Activated T-helper 1 cell treated with anti-CD3 and anti-CD28 coated beads, Interleukin-12 subunit alpha, Interleukin-12 subunit beta, Interleukin-2, Interleukin-4 antibody, amounts not matched to agents 30 ng/mL and 10 ng/mL and 1 ng/mL, durations not matched to agents 14 hours and 24 hours and 36 hours (primary cell): ENCODE measurements around the gene NRF1. TPM values are rescaled to one million over a fixed set of nuclear protein-coding genes. Genes with fewer than 3 reads are reported as not detected.
"Not testable (repeated sequence)": the region's sequence is repeated elsewhere in the genome, so short reads cannot be mapped to it uniquely, and the experiment has no call there.

Experiments
- DNase-seq: peaks from one replicate; pipeline ENCODE4 v3.0.0; 2021; ENCODE audit warnings: low spot score
- H3K27ac Mint-ChIP-seq: one replicate; pipeline ENCODE4 v1.8.0; 2021; ENCODE audit warnings: mild to moderate bottlenecking, mixed read lengths
- H3K27me3 Mint-ChIP-seq: one replicate; pipeline ENCODE4 v1.8.0; 2022; ENCODE audit warnings: mild to moderate bottlenecking, moderate library complexity, mixed read lengths; ENCODE audit not compliant: insufficient read depth
- H3K36me3 Mint-ChIP-seq: one replicate; pipeline ENCODE4 v1.8.0; 2021; ENCODE audit warnings: low read depth, mixed read lengths
- H3K4me1 Mint-ChIP-seq: one replicate; pipeline ENCODE4 v1.8.0; 2021; ENCODE audit warnings: low read depth, mixed read lengths
- H3K4me3 Mint-ChIP-seq: one replicate; pipeline ENCODE4 v1.8.0; 2021; ENCODE audit warnings: mild to moderate bottlenecking, moderate library complexity, mixed read lengths
- H3K9me3 Mint-ChIP-seq: one replicate; pipeline ENCODE4 v1.8.0; 2021; ENCODE audit warnings: mixed read lengths
- intact Hi-C: fragments of 100-400 bp; cut with micrococcal nuclease; formaldehyde crosslinking; loops from one replicate; pipeline ENCODE4 v1.15.1; 2024
- total RNA-seq: library from RNA; stranded (reverse); gene quantifications from 2 replicates; pipeline ENCODE4 v1.2.3, GENCODE V29; 2022

NRF1 gene
- total RNA-seq, 1 donor from 2014 or later = 25.9 TPM

GRCh38 chr7:129591868-129592267, 19.7 kb upstream of the NRF1 start:
- peaks cover 11% of the 10 kb centered on the region for H3K9me3 Mint-ChIP-seq
- peaks cover 4% of the 10 kb centered on the region for H3K4me1 Mint-ChIP-seq
- intact Hi-C loops = no loop called here
- H3K27ac Mint-ChIP-seq = no peak overlapping the region
- no peak for DNase-seq
- H3K36me3 Mint-ChIP-seq = no peaks in the 10 kb centered on the region
- H3K4me3 Mint-ChIP-seq = no peak overlapping the region
- H3K27me3 Mint-ChIP-seq = peaks cover 3% of the 10 kb centered on the region

- H3K27me3 Mint-ChIP-seq, DNase-seq, H3K36me3 Mint-ChIP-seq, H3K9me3 Mint-ChIP-seq, intact Hi-C loops, H3K4me3 Mint-ChIP-seq, H3K4me1 Mint-ChIP-seq, H3K27ac Mint-ChIP-seq: not testable (repeated sequence)
Observed at GRCh38 chr7:129596386-129596785, 15.1 kb upstream of the NRF1 start.

DNA sequence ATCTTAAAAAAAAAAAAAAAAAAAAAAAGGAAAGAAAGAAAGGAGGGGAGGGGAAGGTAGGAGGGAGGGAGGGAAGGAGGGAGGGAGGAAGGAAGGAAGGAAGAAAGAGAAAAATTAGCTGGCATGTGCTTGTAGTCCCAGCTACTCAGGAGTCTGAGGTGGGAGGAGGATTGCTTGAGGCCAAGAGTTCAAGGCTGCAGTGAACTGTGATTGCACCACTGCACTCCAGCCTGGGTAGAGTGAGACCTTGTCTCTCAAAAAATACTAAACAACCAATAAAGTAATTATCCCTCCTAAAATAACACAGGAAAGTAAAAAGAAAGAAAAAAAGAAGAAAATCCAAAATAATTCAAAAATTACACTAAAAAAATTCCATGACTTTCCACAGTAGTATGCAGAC, 13.8 kb upstream of the NRF1 start:
- intact Hi-C loops = no loop called here
- Mint-ChIP-seq H3K4me3 (no peak overlapping the region), H3K9me3 (no peaks in the 10 kb centered on the region), H3K4me1 (no peaks in the 10 kb centered on the region), H3K27ac (no peak overlapping the region), H3K36me3 (no peaks in the 10 kb centered on the region), H3K27me3 (no peaks in the 10 kb centered on the region)
- no peak for DNase-seq

DNA sequence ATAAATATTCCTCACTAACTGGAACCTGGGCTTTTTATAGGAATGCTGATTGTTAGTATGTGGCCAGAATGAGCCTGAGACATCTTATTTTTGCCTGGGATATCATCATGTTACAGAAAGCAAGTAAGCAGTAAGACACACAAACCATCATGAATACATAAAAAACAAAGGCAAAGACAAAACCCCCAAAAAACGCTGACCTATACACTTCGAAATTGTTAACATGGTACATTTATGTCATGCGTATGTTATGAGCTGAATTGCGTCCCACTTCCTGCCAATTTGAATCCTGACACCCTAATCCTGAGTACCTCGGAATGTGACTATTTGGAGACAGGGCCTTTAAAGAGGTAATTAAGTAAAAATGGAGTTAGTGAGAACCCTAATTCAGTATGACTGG, 12.3 kb upstream of the NRF1 start:
- DNase-seq = no peak
- H3K36me3 Mint-ChIP-seq = no peaks in the 10 kb centered on the region
- no peaks in the 10 kb centered on the region for H3K9me3 Mint-ChIP-seq
- intact Hi-C loops = no loop called here
- no peaks in the 10 kb centered on the region for H3K4me1 Mint-ChIP-seq
- no peaks in the 10 kb centered on the region for H3K27me3 Mint-ChIP-seq
- H3K27ac Mint-ChIP-seq = no peak overlapping the region
- no peak overlapping the region for H3K4me3 Mint-ChIP-seq

DNA sequence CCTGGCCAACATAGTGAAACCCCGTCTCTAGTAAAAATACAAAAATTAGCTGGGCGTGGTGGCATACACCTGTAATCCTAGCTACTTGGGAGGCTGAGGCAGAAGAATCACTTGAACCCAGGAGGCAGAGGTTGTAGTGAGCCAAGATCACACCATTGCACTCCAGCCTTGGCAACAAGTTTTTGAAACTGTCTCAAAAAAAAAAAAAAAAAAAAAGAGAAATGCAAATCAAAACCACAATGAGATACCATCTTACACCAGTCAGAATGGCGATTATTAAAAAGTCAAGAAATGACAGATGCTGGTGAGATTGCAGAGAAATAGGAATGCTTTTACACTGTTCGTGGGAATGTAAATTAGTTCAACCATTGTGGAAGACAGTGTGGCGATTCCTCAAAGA, 7.9 kb upstream of the NRF1 start:
- peaks cover 16% of the 10 kb centered on the region for H3K4me1 Mint-ChIP-seq
- H3K4me3 Mint-ChIP-seq, H3K27me3 Mint-ChIP-seq, H3K27ac Mint-ChIP-seq, DNase-seq, intact Hi-C loops, H3K9me3 Mint-ChIP-seq: not testable (repeated sequence)
- peaks cover 20% of the 10 kb centered on the region for H3K36me3 Mint-ChIP-seq

DNA sequence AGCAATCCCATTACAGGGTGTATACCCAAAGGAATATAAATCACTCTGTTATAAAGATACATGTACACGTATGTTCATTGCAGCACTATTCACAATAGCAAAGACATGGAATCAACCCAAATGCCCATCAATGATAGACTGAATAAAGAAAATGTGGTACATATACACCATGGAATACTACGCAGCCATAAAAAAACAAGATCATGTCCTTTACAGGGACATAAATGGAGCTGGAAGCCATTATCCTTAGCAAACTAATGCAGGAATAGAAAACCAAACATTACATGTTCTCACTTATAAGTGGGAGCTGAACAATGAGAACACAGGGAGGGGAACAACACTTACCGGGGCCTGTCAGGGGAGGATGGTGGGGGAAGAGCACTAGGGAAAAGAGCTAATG, 7.5 kb upstream of the NRF1 start:
- H3K27me3 Mint-ChIP-seq, intact Hi-C loops, DNase-seq, H3K27ac Mint-ChIP-seq, H3K4me3 Mint-ChIP-seq, H3K9me3 Mint-ChIP-seq: not testable (repeated sequence)
- Mint-ChIP-seq H3K36me3 (peaks cover 22% of the 10 kb centered on the region), H3K4me1 (peaks cover 19% of the 10 kb centered on the region)

GRCh38 chr7:129604713-129605437, 6.6 kb upstream of the NRF1 start:
- intact Hi-C loops = no loop called here
- DNase-seq = no peak
- Mint-ChIP-seq H3K9me3 (no peaks in the 10 kb centered on the region), H3K36me3 (peaks cover 30% of the 10 kb centered on the region), H3K4me3 (no peak overlapping the region), H3K27me3 (no peaks in the 10 kb centered on the region), H3K27ac (no peak overlapping the region), H3K4me1 (peaks cover 28% of the 10 kb centered on the region)

- no peak for DNase-seq
- H3K4me1 Mint-ChIP-seq = peaks cover 31% of the 10 kb centered on the region
- intact Hi-C loops = no loop called here
- H3K36me3 Mint-ChIP-seq = peaks cover 32% of the 10 kb centered on the region
- H3K4me3 Mint-ChIP-seq = no peak overlapping the region
- no peaks in the 10 kb centered on the region for H3K9me3 Mint-ChIP-seq
- no peaks in the 10 kb centered on the region for H3K27me3 Mint-ChIP-seq
- no peak overlapping the region for H3K27ac Mint-ChIP-seq
Observed at GRCh38 chr7:129605960-129606614, 5.4 kb upstream of the NRF1 start.

GRCh38 chr7:129606803-129607202, 4.7 kb upstream of the NRF1 start:
- Mint-ChIP-seq H3K4me3 (peak overlapping the region; percentile 12), H3K27me3 (no peaks in the 10 kb centered on the region), H3K27ac (peak overlapping the region; percentile 32), H3K36me3 (peaks cover 34% of the 10 kb centered on the region), H3K9me3 (no peaks in the 10 kb centered on the region), H3K4me1 (peaks cover 31% of the 10 kb centered on the region)
- intact Hi-C loops = no loop called here
- no peak for DNase-seq

DNA sequence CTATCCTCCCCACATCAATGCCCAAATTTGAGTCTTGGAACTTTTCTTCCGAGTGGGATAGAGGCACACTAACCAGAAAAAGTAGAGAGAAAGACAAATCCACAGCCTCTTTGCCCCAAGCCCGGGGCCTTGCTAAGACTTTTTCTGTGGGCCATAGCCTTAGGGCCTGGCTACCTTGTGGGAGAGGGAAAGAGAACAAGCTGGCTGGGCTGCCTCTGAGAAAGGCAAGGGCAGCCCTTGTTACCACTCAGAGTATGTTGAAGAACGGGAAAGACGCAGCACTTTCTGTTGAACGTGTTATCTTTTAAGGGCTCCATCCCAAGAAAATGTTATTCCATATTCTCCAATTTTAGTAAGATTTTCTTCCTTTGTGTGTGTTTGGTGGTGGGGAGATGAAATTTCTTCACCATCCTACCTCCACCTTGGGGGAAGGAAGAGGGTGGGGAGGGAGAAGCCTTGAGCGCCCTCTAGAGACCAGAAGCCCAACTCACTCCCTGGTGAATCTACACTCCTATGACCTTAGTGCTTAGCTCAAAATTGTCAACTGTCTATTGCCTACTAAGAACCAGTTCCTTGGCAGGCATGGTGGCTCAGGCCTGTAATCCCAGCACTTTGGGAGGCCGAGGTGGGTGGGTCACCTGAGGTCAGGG, 3.9 kb upstream of the NRF1 start:
- Mint-ChIP-seq H3K27me3 (no peaks in the 10 kb centered on the region), H3K4me1 (peaks cover 32% of the 10 kb centered on the region), H3K9me3 (no peaks in the 10 kb centered on the region), H3K36me3 (peaks cover 34% of the 10 kb centered on the region), H3K4me3 (no peak overlapping the region), H3K27ac (no peak overlapping the region)
- intact Hi-C loops = no loop called here
- DNase-seq = peak; percentile 24

DNA sequence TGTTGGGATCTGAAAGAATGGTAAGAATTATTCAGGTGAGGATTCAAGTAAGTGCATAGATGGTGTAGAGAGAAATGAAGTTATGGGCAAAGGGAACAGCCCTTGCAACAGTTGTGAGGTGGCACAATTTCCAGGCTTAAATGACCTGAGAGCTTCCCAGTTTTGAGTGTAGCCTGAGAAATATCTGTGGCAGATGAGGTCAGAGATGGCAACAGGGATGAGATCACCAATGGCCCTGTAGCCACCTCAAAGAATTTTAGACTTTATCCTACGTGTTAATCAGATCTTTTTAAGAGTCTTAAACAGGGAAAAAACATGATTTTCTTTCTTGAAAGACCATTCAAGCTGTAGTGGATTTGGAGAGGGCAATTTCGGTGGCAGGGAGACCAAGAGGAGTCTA, 1.9 kb upstream of the NRF1 start:
- intact Hi-C loops = loop anchor here (2.0 to 5.0 kb wide), 6 partner anchors 115 to 1718 kb away; partner anchors contain the start of gene MKLN1
- no peaks in the 10 kb centered on the region for H3K27me3 Mint-ChIP-seq
- DNase-seq = no peak

DNA sequence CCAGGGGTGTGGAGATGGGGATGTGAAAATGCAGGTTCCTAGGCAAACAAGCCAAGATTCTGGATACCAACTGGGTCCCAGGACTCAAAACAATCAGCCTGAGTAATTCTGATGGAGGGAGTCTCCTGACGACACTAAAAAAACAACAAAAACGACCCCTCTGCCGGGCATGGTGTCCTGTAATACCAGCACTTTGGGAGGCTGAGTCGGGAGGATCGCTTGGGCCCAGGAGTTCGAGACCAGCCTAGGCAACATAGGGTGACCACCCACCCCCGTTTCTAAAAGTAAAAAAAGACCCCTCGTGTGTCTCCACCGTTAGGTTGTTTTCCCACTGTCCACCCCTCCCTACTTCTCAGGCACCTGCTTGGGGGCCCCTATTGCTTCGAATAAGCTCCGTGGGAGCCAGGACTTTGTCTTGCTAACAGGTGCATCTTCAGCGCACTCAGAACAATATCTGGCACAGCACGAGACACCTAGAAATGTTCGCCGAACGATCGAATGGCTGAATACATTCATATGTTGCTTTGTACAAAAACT, 743 bp upstream of the NRF1 start:
- Mint-ChIP-seq H3K4me1 (peaks cover 49% of the 10 kb centered on the region), H3K27me3 (no peaks in the 10 kb centered on the region), H3K27ac (peak overlapping the region; percentile 99), H3K36me3 (peaks cover 34% of the 10 kb centered on the region), H3K9me3 (no peaks in the 10 kb centered on the region), H3K4me3 (peak overlapping the region; percentile 98)
- no peak for DNase-seq
- intact Hi-C loops = loop anchor here (1.0 to 5.0 kb wide), 11 partner anchors 79 to 1717 kb away; partner anchors contain the start of genes MKLN1, SMKR1 and TNPO3

More for the DNA sequence above, 1.9 kb upstream of the NRF1 start:
- H3K27ac Mint-ChIP-seq = peak overlapping the region; percentile 99
- H3K4me1 Mint-ChIP-seq = peaks cover 43% of the 10 kb centered on the region
- peak overlapping the region; percentile 98 for H3K4me3 Mint-ChIP-seq
- H3K9me3 Mint-ChIP-seq = no peaks in the 10 kb centered on the region
- H3K36me3 Mint-ChIP-seq = peaks cover 34% of the 10 kb centered on the region
